HS-5 (cell line): ENCODE data around the gene MEAF6.
A peak's percentile ranks its signal among the peaks of the same experiment; 100 is the strongest.

ENCODE experiments used
- DNase-seq: peaks from one replicate; pipeline ENCODE4 v3.0.0-alpha.2; 2012; ENCODE audit warnings: low read depth

The MEAF6 gene

DNA sequence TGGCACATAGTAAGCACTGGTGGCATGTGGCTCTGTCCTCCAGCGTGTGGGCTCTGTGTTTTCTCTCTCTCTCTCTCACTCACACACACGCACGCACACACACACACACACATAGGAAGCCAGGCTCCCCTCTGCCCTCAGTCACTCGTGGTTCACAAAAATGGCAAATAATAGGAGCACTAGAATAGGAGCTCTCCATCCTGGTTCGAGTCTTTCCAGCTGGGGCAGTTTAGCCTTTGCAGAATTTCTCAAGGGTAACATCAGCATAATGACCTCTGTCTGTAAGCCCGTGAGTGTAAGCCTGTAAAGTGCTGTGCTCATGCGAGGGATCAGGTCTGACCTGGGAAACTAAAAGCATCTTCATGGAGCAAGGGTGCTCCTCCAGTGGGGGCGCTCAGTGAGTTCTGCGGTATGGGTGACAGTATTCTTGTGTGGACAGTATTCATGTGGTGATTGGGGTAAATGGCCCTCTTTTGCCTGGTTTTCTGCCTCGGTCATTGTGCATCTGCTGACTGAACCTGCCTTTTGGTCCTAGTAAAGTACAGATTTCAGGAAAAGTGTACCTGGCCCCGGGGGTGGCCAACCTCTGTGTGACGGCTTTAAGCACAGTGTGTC, 41.0 kb downstream of the MEAF6 start:
- DNase-seq, result no peak

DNA sequence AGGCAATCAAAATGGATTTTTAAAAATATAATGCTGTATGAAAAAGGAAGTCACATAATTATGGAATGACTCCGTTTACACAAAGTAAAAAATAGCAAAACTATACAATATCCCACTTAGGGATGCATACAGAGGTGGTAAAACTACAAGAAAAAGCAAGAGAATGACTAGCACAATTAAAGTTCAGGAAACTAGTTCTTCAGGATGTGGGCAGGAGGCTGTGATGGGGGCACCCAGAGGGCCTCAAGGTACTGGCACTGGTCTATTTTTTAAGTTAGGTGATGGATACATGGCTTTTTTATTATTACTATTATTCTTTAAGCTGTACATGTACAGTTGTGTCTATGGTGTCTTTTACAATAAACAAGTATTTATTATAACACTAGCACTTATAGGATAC, 41.6 kb downstream of the MEAF6 start:
- no peak for DNase-seq

DNA sequence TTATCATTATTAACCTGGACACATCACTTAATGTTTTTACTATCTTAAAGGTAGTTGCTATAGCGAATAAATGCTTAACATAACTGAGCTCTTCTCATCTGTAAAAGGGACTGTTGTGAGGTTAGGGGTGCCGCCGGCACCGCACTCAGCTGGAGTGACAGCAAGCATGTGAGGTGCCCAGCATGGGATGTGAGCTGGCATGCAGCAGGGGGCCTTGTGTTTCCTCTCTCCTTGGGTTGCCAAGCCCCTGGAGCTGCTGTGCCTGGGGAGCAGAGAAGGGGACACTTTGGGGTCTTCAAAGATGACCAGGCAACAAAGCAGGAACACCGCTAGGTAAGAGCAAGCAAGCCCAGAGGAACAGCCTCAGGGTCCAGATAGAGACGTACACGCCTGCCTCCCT, 42.3 kb downstream of the MEAF6 start:
- no peak for DNase-seq

DNA sequence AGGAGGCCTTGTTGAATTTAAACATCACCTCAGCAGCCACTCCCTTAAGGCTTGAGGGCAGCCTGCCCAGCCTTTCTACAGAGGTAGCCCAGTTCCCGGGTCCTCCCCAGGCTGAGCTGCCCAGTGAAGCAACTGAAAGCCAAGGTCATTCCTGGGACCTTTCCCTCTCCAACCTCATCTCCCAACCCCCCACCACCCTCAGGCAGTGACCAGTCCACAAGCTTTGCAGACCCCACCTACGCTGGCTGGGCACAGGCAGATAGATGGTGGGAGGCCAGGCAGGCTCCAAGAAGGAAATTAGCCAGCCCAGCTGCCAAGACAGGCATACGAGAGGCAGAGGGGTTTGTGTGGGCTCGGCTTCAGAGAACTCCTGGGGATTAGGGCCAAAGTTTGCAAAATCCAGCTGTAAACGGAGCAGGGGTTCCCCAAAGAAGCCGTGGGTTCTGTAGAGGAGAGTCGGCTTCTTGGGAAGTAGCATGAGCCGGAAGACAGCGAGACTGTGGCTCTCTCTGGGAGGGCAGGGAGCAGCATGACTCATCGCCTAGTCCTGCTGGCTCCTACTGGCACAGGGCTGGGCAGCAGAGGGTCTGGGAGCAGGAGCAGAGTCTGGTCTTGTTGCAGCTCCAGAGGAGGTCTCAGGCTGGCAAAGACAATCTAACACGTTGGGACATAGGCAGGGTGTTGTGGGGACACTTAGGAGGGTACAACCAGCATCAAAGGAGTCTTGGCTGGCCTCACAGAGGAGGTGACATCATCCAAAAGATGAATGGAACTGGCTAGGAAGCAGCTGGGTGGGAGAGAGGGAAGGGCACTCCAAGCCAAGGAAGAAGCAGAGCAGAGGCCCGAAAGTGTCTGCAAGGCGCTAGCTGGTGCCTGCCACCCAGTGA, 43.0 kb downstream of the MEAF6 start:
- DNase-seq, result peak; percentile 63

DNA sequence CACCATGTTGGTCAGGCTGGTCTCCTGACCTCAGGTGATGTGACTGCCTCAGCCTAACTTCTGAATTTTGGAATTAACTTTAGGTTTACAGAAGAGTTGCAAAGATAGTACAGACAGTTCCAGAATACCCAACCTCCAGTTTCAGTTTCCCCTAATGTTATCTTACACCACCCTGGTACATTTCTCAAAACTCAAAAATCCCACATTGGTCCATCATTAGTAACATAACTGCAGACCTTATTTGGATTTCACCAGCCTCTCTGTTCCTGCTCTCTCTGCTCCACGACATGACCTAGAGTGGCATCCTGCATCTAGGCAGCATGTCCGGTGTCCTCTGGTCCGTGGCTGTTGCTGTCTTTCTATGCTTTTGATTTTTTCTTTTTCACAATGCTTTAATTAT, 45.2 kb downstream of the MEAF6 start:
- DNase-seq, result no peak

DNA sequence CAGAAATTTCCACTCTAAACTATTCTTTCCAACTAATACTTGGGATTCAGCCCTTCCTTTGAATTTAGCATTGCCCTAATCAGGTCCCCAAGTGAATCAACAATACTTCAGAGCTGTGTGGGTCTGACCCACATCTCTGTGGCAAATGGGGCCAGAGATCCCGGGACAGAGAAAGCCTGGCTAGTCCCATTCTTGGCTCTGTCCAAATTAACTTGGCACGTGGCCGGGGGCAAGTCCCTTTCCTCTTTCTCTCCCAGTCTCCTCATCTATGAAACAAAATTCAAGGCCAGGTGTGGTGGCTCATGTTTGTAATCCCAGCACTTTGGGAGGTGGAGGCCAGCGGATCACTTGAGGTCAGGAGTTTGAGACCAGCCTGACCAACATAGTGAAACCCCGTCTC, 46.5 kb downstream of the MEAF6 start:
- DNase-seq, result no peak

DNA sequence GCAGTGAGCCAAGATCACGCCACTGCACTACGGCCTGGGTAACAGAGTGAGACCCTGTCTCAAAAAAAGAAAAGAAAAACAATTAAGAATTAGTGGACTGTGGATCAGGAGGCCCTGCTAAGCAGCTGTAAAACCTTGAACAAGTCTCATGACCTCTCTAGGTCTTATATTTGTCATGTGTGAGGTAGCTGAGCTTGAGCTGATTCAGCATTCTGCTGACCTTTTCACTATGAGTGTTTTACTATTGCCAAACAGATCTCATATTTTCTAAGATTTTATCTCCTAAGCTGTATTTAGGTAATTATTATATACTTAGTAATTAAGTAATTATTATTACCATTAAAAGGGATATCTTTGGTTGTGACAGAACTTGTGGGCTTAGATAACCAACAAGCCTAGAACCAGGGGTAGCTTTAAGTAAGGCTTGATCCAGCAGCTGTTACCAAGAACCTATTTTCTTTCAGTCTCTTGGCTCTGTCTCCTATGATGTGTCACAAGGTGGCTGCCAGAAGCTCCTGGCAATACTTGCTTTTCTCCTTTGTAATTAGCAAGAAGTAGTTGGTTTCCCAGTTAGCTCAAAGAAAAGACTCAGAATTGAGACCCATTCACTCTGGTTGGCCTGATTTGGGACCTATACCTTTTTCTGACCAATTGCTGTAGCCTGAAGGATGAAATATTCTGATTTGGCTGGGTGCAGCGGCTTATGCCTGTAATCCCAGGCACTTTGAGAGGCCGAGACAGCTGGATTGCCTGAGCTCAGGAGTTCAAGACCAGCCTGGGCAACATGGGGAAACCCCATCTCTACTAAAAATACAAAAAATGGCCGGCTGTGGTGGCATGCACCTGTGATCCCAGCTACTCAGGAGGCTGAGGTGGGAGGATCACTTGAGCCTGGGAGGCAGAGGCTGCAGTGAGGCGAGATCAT, 48.7 kb downstream of the MEAF6 start:
- no peak for DNase-seq

DNA sequence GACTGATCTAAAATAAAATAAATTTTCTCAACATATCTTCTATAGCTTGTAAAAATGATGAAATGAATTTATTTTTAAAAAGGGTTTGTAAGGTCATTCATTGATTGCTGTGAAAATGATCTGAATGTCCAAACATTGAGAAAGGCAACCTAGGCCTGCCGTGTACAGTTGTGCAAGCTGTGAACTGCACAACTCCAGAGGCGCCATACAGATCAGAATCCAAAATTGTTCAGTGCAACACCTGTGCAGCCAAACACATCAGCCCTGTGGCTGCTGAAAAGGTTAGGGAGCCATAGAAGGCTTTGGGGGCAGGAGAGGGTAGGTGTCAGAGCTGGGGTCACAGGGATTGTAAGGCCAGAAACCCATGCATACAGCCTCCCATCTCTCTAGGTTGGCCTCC, 50.1 kb downstream of the MEAF6 start:
- no peak for DNase-seq

DNA sequence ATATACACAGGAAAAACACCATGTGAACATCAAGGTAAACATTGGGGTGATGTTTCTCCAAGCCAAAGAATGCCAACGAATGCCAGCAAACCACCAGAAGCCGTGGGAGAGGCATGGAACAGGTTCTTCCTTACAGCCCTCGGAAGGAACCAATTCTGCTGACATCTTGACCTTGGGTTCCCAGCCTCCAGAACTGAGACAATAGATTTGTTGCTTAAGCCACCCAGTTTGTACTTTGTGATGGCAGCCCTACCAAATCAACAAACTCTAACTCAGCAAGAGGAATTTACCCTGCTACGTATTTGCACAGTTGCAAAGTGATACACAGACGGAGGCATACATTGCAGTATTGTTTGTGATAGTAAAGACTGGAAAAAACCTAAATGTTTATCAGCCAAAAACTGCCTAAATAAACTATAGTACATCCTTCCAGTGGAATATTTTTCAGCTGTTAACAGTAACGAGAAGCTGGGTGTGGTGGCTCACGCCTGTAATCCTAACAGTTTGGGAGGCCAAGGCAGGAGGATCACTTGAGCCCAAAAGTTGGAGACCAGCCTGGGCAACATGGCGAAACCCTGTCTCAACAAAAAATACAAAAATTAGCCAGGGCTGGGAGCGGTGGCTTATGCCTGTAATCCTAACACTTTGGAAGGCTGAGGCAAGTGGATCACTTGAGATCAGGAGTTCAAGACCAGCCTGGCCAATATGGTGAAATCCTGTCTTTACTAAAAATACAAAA, 52.7 kb downstream of the MEAF6 start:
- no peak for DNase-seq

DNA sequence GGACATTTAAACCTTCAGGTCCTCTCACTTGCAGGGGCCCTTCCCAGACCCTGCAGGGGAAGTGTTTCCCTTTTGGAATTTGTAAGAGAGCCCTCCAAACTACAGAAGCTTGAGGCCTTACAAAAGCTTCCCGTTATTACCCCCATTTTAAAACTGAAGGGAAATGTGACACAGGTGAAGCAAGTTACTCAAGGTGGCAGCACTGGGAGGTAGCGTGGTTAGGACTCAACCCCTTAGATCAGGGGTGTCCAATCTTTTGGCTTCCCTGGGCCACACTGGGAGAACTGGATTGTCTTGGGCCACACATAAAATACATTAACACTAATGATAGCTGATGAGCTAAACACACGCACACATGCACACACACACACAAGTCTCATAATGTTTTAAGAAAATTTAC, 56.0 kb downstream of the MEAF6 start:
- DNase-seq, result no peak

DNA sequence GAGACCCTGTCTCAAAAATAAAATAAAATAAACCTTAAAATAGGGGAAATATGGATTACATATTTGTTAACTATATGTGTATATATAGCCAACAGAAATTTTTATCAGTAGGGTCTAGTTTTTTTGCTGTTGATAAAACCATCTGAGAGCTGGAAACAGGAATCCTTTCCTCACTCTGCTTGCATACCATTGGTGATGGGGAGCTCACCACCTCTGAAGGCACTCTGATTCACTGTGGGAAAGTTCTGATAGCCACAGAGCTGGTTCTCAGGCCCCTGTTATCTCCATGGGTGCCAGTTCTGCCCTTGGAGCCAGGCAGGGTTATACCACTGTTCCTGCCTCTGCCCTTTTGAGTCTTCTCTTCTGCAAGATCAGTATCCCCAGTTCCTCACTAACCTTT, 58.0 kb downstream of the MEAF6 start:
- DNase-seq, result no peak

DNA sequence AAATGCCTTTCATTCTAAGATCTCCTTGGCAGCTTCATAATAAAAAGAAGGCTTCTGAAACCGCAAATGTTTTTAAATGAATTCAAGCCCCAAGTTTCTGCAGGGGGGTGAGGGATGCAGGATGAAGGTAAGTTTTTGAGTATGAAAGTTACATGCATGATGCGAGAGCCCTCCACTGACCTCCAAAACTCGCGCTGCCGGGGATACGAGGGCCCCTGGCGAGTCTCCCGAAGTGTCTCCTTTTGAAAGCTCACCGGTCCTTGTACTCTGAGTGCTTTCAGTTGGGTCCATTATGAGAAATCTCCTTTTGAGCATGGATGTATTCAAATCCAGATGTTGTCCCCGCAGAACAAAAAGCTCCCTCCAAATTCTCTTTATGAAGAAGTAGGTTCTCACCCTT, 59.0 kb downstream of the MEAF6 start:
- DNase-seq, result no peak

DNA sequence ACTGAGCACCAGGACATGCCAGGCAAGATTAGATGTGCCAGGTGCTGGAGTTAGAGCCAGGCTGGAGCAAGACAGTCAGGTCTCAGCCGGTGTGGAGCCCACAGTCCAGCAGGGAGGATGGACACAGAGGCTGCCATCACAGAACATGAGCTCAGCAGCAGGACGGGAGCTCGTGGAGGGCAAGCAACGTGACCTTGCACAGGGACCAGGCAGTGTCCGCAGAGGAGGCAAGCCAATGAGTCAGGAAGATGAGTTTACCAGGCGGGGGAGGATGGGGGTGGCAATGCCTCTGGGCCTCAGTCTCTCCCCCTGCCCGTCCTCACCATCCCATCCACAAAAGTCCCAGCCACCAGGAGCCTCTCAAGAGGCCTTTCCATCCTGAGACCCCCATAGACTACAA, 60.9 kb downstream of the MEAF6 start:
- DNase-seq, result no peak

DNA sequence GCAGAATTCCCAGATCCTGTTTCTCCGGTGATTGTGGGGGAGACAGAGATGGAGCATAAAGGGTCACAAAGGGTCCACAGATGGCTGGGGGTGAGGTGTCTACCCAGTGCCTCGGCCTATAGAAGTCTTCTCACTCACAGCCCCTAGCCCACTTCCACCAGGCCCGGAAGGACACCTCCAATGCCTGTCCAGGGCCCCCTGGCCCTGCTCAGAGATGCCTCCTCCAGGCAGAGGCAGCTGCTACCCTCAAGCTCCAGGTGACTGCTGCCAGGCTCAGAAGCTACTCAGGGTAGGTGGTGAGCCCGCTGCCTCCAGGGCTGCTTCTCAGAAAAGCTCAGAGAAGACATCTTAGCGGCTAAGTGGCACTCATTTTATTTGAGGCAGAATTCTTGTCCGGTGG, 62.1 kb downstream of the MEAF6 start:
- no peak for DNase-seq

DNA sequence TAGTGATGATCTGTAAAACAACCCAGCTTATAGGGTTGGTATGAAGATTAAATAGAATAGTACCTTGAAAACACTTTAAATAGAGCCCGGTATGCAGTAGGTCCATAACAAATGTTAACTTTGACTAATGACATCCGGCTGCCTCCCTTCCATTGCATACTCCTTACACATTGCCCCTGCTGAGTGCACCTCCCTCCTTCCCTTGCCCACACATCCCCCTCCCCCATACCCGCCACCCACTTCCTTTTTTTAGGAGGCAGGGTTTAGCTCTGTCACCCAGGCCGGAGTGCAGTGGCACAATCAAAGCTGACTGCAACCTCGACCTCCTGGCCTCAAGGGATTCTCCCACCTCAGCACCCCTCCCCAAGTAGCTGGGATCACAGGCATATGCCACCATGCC, 64.6 kb downstream of the MEAF6 start:
- DNase-seq, result no peak

DNA sequence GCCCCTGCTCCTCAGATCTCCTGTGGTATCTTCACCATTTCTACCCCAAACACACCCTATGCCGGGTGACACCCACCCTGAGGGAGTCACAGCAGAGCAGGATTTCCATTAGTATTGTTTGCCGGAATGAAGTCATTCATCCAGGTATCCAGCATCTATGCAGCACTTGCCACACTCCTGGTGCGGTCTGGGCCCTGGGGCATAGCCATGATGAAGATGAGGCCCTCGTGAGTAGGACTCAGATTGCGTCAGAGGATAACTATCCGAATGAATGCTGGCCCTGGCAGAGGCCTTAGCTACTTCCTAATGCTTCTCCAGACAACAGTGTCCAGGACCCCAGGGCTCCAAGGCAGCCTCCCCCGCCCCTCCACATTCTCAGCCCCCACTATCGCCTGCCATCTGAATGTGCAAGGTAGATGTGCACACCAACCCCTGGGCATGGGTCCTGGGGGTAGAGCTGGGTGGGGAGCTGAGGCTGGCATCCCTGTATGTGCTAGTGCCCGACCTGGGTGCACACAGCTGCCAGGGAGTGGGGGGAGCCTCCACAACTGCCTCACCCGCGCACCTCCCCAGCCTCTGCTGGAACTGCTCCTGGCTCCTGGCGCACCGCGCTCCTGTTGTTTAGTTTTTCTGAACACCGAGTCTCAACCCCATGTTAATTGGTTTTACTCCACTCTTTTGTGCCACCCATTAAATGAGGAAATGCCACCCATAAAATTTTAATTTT, 65.7 kb downstream of the MEAF6 start:
- DNase-seq, result no peak

DNA sequence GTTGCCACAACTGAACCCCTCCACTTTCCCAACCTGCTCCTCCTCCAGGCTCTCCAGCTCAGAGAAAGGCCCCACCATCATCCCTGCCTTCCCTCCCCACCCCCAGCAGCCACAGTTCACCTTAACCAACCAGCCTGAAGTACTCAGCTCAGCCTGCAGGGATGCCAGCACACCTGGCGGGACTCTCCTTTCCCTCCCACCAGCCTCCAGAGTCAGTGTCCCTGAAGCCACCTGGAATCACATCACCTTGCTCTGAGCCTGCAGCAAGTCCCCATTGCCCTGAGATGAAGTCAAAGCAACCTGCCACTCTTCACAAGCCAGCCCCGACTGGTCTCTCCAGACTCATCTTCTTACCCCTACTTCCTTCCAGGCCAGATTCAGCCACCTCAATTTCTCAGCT, 66.4 kb downstream of the MEAF6 start:
- DNase-seq, result no peak

DNA sequence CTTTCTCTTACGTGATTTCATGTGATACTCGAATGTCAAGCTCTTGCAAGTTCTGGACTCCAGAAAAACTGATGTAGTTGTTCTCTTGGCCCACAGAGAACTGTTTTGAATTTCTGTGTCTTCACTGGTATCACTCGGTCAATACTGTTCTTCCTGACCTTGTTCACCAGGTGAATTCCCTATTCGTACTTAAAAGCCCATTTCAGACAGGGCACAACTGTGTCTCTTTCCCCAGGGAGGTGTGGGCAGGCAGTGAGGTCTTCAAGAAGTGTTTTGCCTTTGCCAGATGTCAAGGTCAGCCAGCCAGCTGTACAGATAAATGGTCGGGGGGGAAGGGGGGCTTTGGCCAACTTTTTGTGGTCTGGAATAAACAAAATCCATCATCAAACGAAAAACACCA, 67.7 kb downstream of the MEAF6 start:
- no peak for DNase-seq

DNA sequence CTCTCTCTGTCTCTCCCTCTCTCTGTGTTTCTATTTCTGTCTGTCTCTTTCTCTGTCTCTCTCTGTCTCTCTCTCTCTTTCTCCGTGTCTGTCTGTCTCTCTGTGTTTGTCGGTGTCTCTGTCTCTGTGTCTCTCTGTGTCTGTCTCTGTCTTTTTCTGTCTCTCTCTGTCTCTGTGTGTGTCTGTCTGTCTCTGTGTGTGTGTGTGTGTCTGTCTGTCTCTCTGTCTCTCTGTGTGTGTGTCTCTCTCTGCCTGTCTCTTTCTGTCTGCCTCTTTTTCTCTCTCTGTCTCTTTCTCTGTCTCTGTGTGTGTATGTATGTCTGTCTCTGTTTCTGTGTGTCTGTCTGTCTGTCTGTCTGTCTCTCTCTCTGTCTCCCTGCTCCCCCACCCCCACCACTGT, 71.9 kb downstream of the MEAF6 start:
- DNase-seq, result no peak
